ENCODE results near the gene ABCA7.

The ABCA7 gene

GRCh38 chr19:1076951-1077350, 37.0 kb downstream of the ABCA7 start:
- Histone ChIP-seq H3K36me3 (ENCODE audit: control insufficient read depth, insufficient read depth, low read length) (no peaks in the 10 kb centered on the region), H3K9me3 (ENCODE audit: control insufficient read depth, low read length) (no peaks in the 10 kb centered on the region), H3K4me3 (ENCODE audit: low read depth, low read length) (no peak overlapping the region), H3K27ac (no peak overlapping the region), H3K27me3 (ENCODE audit: control insufficient read depth, insufficient read depth, low read length) (no peaks in the 10 kb centered on the region), H3K9ac (no peak overlapping the region), H3K4me1 (no peaks in the 10 kb centered on the region), H3K4me2 (ENCODE audit: low read length) (no peak overlapping the region), H2AFZ (no peak overlapping the region), H3K79me2 (no peaks in the 10 kb centered on the region)
- TF ChIP-seq CTCF (IDR thresholded peaks at IDR 0.05): no peak

GRCh38 chr19:1079566-1080111, 39.7 kb downstream of the ABCA7 start:
- Histone ChIP-seq H3K9me3 (ENCODE audit: control insufficient read depth, low read length) (no peaks in the 10 kb centered on the region), H3K9ac (no peak overlapping the region), H3K79me2 (no peaks in the 10 kb centered on the region), H2AFZ (no peak overlapping the region), H3K4me2 (ENCODE audit: low read length) (no peak overlapping the region), H3K4me1 (no peaks in the 10 kb centered on the region), H3K27me3 (ENCODE audit: control insufficient read depth, insufficient read depth, low read length) (no peaks in the 10 kb centered on the region), H3K36me3 (ENCODE audit: control insufficient read depth, insufficient read depth, low read length) (no peaks in the 10 kb centered on the region), H3K4me3 (ENCODE audit: low read depth, low read length) (no peak overlapping the region), H3K27ac (no peak overlapping the region)
- TF ChIP-seq CTCF (IDR thresholded peaks at IDR 0.05): no peak

GRCh38 chr19:1080360-1081161, 40.7 kb downstream of the ABCA7 start:
- Histone ChIP-seq H3K9ac (no peak overlapping the region), H3K4me2 (ENCODE audit: low read length) (no peak overlapping the region), H3K9me3 (ENCODE audit: control insufficient read depth, low read length) (no peaks in the 10 kb centered on the region), H3K4me1 (no peaks in the 10 kb centered on the region), H3K27ac (no peak overlapping the region), H3K36me3 (ENCODE audit: control insufficient read depth, insufficient read depth, low read length) (no peaks in the 10 kb centered on the region), H3K27me3 (ENCODE audit: control insufficient read depth, insufficient read depth, low read length) (no peaks in the 10 kb centered on the region), H3K79me2 (no peaks in the 10 kb centered on the region), H2AFZ (no peak overlapping the region), H3K4me3 (ENCODE audit: low read depth, low read length) (no peak overlapping the region)
- no peak for TF ChIP-seq CTCF (IDR thresholded peaks at IDR 0.05)

- H3K9ac ChIP-seq: no peak overlapping the region
- no peaks in the 10 kb centered on the region for H3K4me1 ChIP-seq
- peak overlapping the region; percentile 60 for H3K4me2 ChIP-seq (ENCODE audit: low read length)
- no peaks in the 10 kb centered on the region for H3K9me3 ChIP-seq (ENCODE audit: control insufficient read depth, low read length)
- peak overlapping the region; percentile 42 for H3K4me3 ChIP-seq (ENCODE audit: low read depth, low read length)
- H3K27ac ChIP-seq: no peak overlapping the region
- H3K36me3 ChIP-seq (ENCODE audit: control insufficient read depth, insufficient read depth, low read length): no peaks in the 10 kb centered on the region
- H3K27me3 ChIP-seq (ENCODE audit: control insufficient read depth, insufficient read depth, low read length): no peaks in the 10 kb centered on the region
- H2AFZ ChIP-seq: no peak overlapping the region
- no peaks in the 10 kb centered on the region for H3K79me2 ChIP-seq
- TF ChIP-seq CTCF (IDR thresholded peaks at IDR 0.05): no peak
These were observed 41.6 kb downstream of the ABCA7 start for GRCh38 chr19:1081301-1082164.
